GM12891 (cell line): Measurements from ENCODE around the gene ATF2.

Experiments
- POLR2A ChIP-seq: IDR thresholded peaks from 2 replicates; pipeline ENCODE4 v1.6.1; 2011; ENCODE audit warnings: low read depth, low read length, control low read depth
- POLR2AphosphoS5 ChIP-seq: IDR thresholded peaks from 2 replicates; pipeline ENCODE4 v1.6.1; 2011; ENCODE audit warnings: low read depth, low read length, control low read depth
- TAF1 ChIP-seq: IDR thresholded peaks from 2 replicates; pipeline ENCODE4 v1.6.1; 2011; ENCODE audit warnings: low read depth, low read length, control low read depth

DNA sequence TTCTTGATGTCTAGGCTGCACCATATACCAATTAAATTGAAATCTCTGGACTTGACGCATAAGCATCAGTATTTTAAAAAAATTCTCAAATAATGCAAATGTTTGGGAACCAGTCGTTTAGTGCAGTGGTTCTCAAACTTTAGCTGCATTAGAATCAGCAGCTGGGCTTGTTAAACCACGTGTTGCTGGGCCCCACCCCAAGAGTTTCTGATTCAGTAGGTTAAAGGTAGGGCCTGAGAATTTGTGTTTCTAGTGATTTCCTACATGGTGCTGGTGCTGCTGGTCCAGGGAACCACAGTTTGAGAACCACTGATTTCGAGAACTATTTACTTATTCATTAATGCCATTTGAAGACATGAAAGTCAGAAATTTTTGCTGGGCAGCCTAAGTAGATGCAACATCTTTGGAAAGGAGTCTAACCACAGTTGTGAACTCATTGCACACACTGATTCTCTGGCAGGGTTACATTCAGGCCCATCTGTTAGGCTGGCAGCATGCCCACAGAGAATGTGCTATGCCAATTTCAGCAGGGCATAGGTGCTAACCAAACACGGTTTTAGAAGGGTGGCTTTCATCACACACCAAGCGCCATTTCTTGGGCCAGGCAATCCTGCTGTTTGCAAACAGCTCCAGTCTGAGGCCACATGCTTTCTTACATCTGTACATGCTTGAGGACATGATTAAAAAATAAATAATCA lies 39.9 kb upstream of the ATF2 start:
- TF ChIP-seq TAF1 (no peak), POLR2AphosphoS5 (no peak), POLR2A (no peak)
